Ovary (tissue), 9 donors: ENCODE results near the gene ATG9B. TPM values are rescaled to one million over a fixed set of nuclear protein-coding genes. Genes with fewer than 3 reads are reported as not detected.

ENCODE experiments used
- DNase-seq, 5 donors: peaks; one replicate each; pipeline ENCODE4 v3.0.0-alpha.2; 2019 to 2020
- H3K27ac ChIP-seq, 2 donors: fragments of 200-600 bp; one replicate each; pipeline versions ENCODE4 v1.5.1 to v1.8.0; 2019 to 2022
- H3K27me3 ChIP-seq: fragments of 200-600 bp; one replicate; pipeline ENCODE4 v1.8.0; 2022
- H3K36me3 ChIP-seq: fragments of 200-600 bp; sonication (generic); one replicate; pipeline ENCODE4 v1.5.1; 2019
- H3K4me1 ChIP-seq: one replicate; pipeline ENCODE4 v1.8.1; 2013; ENCODE audit warnings: mild to moderate bottlenecking, moderate library complexity; ENCODE audit not compliant: insufficient read depth
- H3K4me3 ChIP-seq: fragments of 200-600 bp; sonication (generic); one replicate; pipeline ENCODE4 v1.5.1; 2017
- H3K9me3 ChIP-seq, 2 donors: fragments of 200-600 bp in 1 of 2; sonication (generic) in 1 of 2; one replicate each; pipeline versions ENCODE4 v1.5.1 to v1.8.1; 2013 to 2019; ENCODE audit warnings: mild to moderate bottlenecking in 1 of 2, moderate library complexity in 1 of 2
- CTCF ChIP-seq, 3 donors: fragments of 450-650 bp in 2 of 3; fragments of 200-600 bp in 1 of 3; IDR thresholded peaks; one replicate each; pipeline versions ENCODE4 v1.5.1 to v1.8.0; 2016 to 2022; ENCODE audit warnings: antibody characterized with exemption in 3 of 3, mild to moderate bottlenecking in 1 of 3
- EP300 ChIP-seq: sonication (generic); formaldehyde crosslinking; IDR thresholded peaks from one replicate; pipeline ENCODE4 v1.6.1; 2017; ENCODE audit warnings: antibody characterized with exemption
- POLR2A ChIP-seq: fragments of 450-650 bp; IDR thresholded peaks from one replicate; pipeline ENCODE4 v1.6.1; 2017; ENCODE audit warnings: antibody characterized with exemption, mild to moderate bottlenecking, moderate library complexity
- WGBS, 3 donors: extraction: QIAGEN DNeasy Blood & Tissue Kit in 1 of 3; methylation state at CpG; one replicate each; pipeline versions ENCODE4 v1.1.5 to v1.1.7; 2013 to 2017; 5-methylcytosine and 5-hydroxymethylcytosine counted together
- intact Hi-C, 4 donors: fragments of 100-400 bp; cut with DNase I; formaldehyde crosslinking; loops; one replicate each; pipeline versions ENCODE4 v1.11.0 to v1.15.1; 2022 to 2023
- polyA plus RNA-seq, 2 donors: library from polyadenylated mRNA; stranded (reverse); fragments of 200-250 nt in 1 of 2; fragments of 350-450 nt in 1 of 2; fragmentation: Illumina TruSeq in 1 of 2; extraction: RNeasy Lipid Tissue Mini Kit (QIAGEN cat#74804) in 1 of 2; gene quantifications; one replicate each; pipeline ENCODE4 v1.2.3, GENCODE V29; 2013 to 2014
- total RNA-seq, 7 donors: library from RNA; depleted of rRNA in 2 of 7; stranded (reverse); fragments of >200 nt in 2 of 7; fragmentation: NEBNext Ultra II Directional in 3 of 7; extraction: Animal tissue kit (Norgen Biotek cat#: 25700) in 3 of 7; gene quantifications; one replicate each; pipeline versions ENCODE4 v1.1.0 to v1.2.4, GENCODE V29; 2016 to 2023
- donor health status: DM: no; HTN: no; CAD: no; lungs with moderate emphysema.
- donor health status: DM: no; HTN: no; CAD: no.
- donor health status: Bipolar disorder and iron deficiency.
- donor health status: DM: yes; HTN: yes; CAD: no.
- donor health status: DM: no; HTN: no; CAD: no.
- donor health status: DM: yes; HTN: yes; CAD: no.

Gene ATG9B
- total and polyA plus RNA-seq, 9 donors = 0.03 to 1.0 (median 0.35) TPM

DNA sequence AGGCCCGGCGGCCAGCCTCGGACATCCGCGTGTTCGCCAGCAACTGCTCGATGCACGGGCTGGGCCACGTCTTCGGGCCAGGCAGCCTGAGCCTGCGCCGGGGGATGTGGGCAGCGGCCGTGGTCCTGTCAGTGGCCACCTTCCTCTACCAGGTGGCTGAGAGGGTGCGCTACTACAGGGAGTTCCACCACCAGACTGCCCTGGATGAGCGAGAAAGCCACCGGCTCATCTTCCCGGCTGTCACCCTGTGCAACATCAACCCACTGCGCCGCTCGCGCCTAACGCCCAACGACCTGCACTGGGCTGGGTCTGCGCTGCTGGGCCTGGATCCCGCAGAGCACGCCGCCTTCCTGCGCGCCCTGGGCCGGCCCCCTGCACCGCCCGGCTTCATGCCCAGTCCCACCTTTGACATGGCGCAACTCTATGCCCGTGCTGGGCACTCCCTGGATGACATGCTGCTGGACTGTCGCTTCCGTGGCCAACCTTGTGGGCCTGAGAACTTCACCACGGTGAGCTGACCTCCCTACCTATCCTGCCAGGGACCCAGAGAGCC is 24.7 kb upstream of the ATG9B start:
- WGBS, 3 donors = 82 to 89% (median 87%) methylated on average over 38 of the region's 38 CpGs
- TF ChIP-seq CTCF (IDR thresholded peaks at IDR 0.05) (no peak), POLR2A (no peak), EP300 (no peak)
- no peak for DNase-seq

DNA sequence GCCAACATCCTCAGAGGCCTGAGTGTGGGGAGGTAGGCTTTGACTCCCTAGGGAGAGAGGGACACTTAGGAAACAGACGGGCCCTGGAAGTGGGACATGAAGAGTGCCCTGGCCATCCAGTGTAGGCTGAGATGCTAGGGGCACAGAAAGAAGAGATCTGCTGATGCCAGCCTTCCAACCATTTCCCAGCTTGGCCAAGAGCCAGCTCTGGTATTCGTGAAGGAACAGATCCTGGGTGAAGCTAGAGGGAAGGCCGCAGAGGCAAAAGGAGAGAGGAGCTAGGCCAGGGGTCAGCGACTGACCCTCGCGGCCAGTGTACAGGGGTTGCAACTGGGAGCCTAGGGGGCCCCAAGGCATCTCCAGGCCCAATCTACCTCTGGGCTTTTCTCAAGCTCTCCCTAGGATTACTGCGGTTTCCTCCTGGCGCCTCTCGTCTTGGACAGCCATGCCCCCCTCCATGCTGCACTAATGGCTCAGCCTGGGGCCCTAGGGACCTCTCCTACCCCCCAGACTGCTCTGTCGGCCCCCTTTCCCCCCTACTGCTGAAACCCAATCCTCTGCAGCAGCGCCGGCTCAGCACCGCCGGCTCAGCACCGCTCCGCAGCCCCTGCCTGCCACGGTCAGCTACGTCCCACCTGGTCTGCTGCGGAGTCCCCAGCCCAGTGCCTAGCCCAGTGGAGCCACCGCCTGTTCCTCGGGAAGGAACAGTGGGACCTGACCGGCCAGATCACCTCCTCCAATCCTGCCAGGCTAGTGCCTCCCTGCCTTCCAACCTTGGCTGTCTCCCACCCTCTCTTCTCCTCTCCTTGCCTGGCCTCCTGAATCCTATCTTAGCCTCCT is 23.9 kb upstream of the ATG9B start, which contains the start of gene ASIC3:
TSS of gene ASIC3 (plus strand) at position 556 of the 840 bp plus-strand sequence. CDS start 355 bp downstream, outside the sequence.
- Histone ChIP-seq H3K4me3 (no peak within 1 kb of the TSS), H3K27me3 (no peaks in the 10 kb centered on the region), H3K36me3 (no peaks in the 10 kb centered on the region), H3K27ac (no peak within 1 kb of the TSS), H3K9me3 (no peaks in the 10 kb centered on the region), H3K4me1 (peaks cover 3% of the 10 kb centered on the region)
- TF ChIP-seq CTCF (IDR thresholded peaks at IDR 0.05) (no peak), EP300 (no peak), POLR2A (no peak)
- no peak for DNase-seq
- intact Hi-C loops = no loop called here
- WGBS, 3 donors = 60 to 70% (median 67%) methylated on average over 22 of the region's 22 CpGs

More for the DNA sequence above, 24.7 kb upstream of the ATG9B start:
- Histone ChIP-seq H3K4me1 (peaks cover 3% of the 10 kb centered on the region), H3K27me3 (no peaks in the 10 kb centered on the region), H3K36me3 (no peaks in the 10 kb centered on the region), H3K9me3 (no peaks in the 10 kb centered on the region), H3K27ac (no peak overlapping the region), H3K4me3 (no peak overlapping the region)
- intact Hi-C loops = no loop called here

GRCh38 chr7:151046603-151047573 is 22.6 kb upstream of the ATG9B start:
- Histone ChIP-seq H3K9me3 (no peaks in the 10 kb centered on the region), H3K36me3 (no peaks in the 10 kb centered on the region), H3K27ac (no peak overlapping the region), H3K4me3 (no peak overlapping the region), H3K27me3 (no peaks in the 10 kb centered on the region), H3K4me1 (peaks cover 3% of the 10 kb centered on the region)
- TF ChIP-seq CTCF (IDR thresholded peaks at IDR 0.05) (no peak), EP300 (no peak), POLR2A (no peak)
- peak in 2 of 5 donors; percentile 59 to 61 for DNase-seq
- intact Hi-C loops = no loop called here
- 26 to 32% (median 28%) methylated on average over 14 of the region's 14 CpGs for WGBS, 3 donors

DNA sequence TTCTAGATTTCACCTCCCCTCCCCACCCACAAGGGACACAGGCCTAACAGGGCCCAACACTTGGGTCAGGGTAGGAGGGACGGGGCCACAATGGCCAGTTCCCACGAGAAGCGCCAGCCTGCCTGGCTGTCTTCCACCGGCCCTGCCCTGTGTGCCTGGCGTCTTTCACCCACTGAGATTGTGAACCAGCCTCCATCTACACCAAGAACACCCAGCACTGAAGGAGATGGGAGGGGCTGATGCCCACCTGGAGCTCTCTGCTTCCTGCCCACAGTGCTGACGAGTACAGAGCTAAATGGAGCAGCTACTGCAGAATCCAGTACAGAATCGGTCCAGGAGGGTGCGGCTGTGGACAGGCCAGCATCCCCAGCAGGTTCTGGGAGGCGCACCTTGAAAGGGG is 21.7 kb upstream of the ATG9B start:
- H3K36me3 ChIP-seq = no peaks in the 10 kb centered on the region
- intact Hi-C loops = no loop called here
- no peaks in the 10 kb centered on the region for H3K9me3 ChIP-seq
- no peak for TF ChIP-seq CTCF (IDR thresholded peaks at IDR 0.05)
- no peak for TF ChIP-seq EP300
- TF ChIP-seq POLR2A = no peak
- H3K4me1 ChIP-seq = peaks cover 2% of the 10 kb centered on the region
- H3K27me3 ChIP-seq = no peaks in the 10 kb centered on the region
- H3K4me3 ChIP-seq = no peak overlapping the region
- 80 to 83% (median 80%) methylated on average over 9 of the region's 9 CpGs for WGBS, 3 donors
- DNase-seq = no peak
- H3K27ac ChIP-seq = no peak overlapping the region
